Astrocyte of the hippocampus (primary cell): Measurements from ENCODE around the gene SOX21.

ENCODE experiments used
- DNase-seq: peaks from one replicate; pipeline ENCODE4 v3.0.0; 2011; ENCODE audit warnings: low read depth, low spot score

Gene SOX21

DNA sequence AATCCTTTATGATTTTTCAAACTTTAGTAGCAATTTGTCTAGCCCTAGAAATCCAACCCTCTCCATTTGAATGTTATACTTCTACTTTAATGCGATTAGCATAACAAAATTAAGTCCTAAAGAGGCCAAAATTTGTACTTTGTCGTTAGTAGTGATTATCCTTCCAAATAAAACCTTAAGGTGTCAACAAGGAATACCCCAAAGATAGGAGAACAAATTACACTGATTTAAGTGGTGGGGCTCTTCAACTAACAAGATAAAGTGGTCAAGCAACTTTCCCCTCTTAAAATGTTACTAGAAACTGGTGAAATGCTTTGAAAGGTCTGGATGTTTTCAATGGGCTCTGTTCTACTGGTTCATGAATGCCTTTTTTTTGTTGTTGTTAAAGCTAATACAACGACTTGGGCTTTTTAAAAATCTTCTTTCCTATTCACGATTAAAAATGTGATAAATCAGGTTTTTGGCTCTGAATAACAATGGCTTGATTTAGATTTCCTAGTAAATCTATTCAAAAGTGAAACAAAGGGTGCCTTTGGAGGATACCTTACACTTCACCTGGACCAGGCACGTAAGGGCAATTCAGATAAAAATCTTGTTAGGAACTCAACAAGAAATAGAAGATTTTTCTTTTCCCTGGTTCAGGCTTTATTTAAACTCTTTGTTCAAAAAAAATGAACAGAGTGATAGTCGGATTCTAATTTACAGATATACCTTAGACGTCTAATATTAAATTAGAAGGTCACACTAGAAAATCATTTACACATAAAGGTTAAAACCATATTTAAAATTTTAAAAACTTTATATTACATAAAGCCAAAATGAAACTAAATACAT lies 3.1 kb downstream of the SOX21 start:
- peak; percentile 48 for DNase-seq

DNA sequence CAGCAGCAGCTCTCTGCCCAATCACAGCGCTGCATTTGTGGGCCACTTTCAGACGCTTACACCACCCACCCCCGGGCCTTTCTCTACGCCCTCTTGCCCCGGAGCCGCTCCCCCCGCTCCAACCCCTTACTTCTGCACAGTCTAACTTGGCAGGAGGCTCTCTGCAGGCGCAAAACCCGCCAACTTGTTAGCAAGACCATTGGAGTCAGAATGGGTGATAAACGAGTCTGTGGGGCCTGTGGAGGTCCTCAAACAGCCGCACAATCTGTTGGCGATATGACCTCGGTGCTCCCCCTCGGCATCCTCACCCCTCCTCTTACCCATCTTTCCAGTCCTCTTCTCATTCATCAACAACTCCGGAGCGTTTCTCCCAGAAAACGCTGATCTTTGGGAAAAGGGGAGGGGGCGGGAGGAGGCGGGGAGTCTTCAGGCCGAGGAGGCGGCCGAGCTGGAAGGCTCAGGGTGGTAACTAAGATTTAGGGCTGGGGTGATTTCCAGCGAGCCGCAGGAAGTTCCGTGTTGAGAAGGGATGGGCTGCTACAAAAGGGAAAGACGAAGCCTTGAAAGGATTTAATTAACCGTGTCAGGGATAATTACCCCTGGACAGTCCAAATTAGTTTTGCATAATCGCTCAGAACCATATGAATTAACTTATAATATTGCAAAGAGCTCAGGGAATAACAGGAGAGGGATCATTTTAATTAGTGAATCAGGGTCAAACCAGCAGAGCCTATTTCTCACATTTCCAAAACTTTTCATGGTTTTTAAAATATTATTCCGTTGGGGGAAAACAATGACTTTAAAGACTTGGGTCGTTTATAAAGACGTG lies 4.1 kb downstream of the SOX21 start:
- peak; percentile 83 for DNase-seq

DNA sequence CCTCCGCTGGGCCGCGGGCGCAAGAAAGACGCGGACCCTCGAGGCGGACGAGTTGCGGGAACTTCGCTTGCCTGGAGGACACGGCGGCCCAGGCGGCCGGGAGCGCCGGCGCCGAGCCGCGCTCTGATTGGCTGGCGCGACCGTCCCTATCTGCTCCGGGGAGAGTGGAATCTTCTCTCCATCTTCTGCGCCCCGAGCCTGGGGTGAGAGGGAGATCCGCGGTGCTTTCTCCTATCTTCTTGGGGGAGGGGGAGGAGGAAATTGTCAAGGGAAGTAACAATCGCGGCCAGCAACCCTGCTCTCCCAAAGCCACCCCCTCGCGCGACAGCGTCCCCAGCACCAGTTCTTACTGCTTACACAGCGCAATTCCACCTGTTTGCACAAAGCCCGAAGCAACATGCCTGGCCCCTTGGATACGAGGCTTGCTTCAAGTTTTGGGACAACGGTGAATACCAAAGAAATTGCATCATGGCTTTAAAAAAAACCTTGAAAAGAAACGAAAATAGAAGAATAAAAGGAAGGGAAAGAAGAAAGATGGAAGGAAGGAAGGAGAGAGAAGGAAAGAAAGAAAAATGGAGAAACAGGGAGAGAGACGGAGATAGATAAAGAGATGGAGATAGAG lies 4.8 kb downstream of the SOX21 start:
- DNase-seq, result peak; percentile 70

DNA sequence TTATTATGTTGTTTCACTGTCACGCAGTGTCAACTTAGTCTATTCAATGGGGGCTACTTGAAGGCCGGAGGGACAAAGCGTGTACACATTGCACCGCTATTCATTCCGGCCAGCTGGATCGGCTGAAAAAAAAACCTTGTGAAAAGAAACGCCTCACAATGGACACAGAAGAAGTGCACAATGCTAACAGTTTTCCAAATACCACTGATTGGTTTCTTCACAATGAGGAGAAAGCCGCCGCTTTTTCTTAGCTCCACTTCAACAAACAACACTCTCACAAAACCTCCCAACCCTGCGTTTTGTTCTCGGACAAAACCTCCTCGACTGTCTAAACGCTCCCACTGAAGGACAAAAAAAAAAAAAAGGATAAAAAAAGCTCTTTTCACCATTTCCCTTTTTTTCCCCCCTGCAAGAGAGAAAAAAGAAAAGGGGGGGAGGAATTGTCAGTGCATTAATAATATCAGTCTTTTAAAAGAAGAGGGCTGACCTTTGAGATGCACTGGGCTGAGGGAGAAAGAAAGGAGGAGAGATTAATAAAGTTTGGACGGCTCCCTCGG lies 5.4 kb downstream of the SOX21 start:
- peak; percentile 84 for DNase-seq

DNA sequence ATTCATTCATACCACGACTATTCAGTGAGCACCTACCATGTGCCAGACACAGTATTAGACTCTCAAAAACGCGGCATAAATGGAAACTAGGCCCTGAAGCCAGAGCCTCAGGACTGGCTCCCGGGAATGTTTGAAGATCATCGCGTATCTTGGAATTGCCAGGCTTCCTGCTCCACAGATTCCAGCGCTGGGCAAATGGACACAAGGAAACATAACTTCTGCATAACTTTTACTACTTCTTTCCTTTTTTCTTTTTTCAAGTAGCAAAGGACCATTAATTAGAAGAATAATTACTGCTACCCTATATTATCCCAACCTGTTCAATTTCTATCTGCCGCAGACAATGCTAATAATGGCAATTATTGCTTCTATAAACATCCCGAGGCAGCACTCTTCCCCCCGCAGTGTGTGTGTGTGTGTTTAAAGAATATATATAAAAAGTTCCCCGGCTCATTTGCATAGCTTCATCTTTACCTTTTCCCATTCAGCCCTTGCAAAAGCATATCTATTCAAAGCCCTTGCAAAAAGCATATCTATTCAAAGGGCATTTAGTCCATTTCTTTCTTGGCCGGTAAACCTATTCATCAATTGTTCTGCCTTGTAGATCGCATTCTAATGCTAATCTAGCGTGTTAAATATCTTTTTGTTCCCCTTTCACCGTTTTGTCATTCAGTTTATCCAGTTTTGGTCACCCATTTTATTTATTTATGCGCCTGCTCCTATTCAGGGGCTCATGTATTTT lies 6.1 kb downstream of the SOX21 start:
- peak; percentile 50 for DNase-seq

DNA sequence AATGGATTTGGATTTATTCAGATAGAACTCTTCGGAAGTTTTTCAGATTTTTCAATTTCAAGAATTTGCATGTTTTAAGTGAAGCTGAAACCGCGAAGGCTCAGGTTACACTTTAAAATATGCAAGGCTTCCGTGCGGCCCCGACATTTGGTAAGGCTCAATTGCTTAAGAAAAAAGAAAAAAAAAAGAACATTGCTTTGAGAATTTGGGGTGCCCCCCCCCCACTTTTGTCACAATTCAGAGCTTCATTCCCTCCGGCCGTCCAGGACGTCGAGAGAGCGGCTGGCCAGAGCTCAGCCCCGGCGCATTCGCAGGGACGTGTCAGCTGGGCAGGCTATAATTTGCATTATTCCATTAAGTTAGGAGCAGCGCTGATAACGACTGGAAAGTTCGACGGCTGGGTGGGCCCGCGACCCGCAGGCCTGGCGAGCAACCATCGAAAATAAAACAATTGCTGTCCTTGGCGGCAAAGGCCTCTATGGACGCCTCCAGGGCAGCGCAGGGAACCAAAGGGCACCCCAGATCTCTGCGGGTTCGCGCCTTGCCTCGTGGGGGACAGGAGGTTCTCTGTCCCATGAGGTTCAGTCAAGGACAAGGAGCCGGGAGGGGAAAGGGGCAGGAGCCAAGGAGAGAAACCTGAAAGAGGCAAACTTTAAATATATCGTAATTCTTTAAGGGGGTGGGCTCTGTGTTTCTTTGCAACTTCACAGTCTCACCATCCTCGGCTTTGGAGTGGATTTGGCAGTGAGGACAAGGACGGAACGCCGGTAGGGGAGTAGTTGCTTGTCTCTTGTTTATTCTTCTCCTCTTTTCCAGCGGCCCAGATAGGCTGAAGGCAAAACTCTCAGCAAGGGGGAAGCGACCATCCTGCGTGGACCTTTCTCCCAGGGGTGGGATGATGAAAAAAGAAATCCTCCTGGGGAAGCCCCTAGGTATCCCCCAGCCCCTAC lies 7.0 kb downstream of the SOX21 start:
- no peak for DNase-seq

DNA sequence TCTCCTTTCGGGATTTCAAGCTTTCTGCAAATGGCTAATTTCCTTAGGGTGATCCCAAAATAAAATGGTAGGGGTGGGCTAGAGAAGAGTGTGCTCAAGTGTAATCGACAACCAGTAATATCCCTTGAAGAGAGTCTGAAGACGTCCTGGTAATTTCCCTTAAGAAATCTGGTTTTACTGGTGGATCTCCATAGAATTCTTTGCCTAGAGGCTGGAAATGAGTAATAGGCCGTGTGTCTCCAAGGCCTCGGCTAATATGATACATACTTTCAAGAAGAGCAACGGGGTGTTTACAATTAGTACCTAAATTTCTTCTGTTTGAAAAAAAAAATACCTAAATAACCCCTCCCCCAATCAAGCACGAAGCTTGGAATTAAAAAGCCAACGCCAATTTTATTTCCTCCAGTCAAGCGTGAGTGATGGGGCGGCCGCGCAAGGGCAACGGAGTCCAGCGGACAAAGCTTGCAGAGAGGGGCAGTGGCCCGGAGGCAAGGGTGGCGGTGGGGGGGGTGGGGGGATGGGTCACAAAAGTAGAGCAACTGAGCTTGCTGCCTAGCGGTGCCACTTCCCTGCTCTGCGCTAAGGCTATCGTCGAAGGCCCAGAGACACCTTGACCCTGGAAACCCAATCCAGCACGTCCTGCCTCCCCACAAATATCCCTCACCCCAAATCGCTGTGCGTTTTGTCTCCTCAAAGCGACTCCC lies 7.8 kb downstream of the SOX21 start:
- DNase-seq, result no peak

DNA sequence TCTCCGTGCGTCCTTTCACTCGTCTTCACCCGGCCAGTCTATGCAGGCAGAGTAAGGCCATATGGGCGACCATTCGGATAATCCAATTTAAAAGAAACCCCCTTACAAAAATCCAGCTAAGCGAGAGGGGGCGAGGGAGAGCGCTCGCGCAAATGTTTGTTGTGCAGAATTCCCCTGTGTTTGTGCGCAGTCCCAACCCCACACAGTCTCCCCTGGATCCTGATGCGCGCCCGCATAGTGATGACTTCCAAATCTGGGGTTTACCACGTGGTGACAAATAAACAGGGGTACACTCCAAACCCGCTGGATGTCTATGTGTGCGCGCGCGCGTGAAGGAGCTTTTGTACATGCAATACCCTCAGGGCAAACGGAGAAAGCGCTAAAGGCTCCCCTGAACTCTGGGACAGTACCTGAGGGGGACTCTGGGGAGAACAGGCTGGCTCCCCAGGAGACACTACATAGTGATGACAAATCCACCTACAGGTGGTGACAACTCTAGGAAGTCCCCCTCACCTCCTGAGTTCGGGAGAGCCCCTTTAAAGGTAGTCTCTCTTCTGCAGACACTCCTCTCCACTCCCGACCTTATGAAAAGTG lies 8.5 kb downstream of the SOX21 start:
- no peak for DNase-seq

DNA sequence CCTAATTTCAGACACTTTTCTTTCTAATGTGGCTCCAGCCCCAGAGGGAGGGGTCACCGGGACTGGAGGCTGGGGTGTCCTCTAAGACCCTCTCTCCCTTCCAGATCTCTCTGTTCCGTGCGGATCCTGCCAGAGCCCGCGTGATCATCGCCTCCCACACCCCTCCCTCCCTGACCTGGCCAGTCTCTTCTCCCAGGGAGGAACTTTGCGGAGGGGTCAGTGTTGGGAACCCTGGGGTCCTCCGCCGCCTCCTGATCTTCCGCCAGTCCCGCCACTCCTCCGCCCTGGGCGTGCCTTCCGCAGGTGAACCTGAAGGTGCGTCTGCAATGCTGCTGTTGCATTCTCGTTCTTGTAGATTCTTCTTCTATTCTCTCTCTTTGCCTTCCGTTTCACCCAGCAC lies 9.1 kb downstream of the SOX21 start:
- no peak for DNase-seq

DNA sequence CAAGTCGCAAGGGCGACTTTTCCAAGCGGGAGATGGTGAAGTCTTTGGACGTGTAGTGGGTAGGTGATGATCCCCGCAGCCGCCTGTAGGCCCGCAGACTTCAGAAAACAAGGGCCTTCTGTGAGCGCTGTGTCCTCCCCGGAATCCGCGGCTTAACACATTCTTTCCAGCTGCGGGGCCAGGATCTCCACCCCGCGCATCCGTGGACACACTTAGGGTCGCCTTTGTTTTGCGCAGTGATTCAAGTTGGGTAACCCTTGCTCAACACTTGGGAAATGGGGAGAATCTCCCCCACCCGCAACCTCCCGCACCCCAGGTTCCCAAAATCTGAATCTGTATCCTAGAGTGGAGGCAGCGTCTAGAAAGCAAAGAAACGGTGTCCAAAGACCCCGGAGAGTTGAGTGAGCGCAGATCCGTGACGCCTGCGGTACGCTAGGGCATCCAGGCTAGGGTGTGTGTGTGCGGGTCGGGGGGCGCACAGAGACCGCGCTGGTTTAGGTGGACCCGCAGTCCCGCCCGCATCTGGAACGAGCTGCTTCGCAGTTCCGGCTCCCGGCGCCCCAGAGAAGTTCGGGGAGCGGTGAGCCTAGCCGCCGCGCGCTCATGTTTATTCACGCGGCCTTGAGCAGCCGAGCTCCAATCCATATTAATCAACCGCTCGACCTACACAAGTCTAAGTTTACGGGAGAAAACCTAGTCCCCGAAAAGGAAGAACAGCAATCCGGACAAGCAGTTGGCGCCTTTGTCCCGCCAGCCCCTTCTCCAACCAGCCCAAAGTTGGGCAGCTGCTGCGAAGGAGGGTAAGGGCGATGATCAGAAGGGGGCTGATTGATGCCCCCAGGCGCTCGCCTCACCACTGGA lies 9.9 kb downstream of the SOX21 start:
- no peak for DNase-seq

DNA sequence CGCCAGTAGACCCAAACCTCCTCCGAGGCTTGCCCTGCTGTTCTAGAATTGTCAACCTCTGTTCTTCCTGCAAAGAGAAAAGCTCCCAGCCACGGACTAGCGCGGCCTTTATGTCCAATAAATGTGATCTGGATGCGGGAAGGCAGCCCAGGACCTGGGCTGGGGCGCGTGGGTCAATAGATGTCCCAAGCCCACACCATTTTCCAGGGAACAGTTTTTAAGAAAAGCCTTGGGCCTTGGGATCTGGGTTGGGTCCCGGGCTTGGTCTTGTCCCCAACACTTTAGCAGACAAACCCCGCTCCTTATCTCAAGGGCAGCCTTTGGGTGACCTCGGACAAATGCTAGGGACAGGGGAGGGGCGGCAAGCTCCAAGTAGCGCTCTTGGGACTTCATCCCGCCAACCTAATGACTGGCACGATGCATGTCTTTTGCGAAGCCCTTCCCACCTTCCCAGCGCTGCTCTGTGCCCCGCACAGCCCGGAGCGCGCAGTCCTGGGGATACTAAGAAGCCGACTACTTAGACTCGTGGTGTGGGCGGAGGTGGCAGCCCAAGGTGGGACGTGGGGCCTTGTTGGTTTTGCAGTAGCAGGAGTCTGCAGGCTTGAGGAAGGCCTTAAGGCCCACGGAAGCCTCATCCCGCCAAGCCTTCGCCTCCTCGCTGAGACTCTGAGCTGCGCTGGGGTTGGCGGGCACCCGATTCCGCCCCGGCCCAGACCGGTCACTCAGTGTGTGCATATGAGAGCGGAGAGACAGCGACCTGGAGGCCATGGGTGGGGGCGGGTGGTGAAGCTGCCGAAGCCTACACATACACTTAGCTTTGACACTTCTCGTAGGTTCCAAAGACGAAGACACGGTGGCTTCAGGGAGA lies 10.8 kb downstream of the SOX21 start:
- no peak for DNase-seq

DNA sequence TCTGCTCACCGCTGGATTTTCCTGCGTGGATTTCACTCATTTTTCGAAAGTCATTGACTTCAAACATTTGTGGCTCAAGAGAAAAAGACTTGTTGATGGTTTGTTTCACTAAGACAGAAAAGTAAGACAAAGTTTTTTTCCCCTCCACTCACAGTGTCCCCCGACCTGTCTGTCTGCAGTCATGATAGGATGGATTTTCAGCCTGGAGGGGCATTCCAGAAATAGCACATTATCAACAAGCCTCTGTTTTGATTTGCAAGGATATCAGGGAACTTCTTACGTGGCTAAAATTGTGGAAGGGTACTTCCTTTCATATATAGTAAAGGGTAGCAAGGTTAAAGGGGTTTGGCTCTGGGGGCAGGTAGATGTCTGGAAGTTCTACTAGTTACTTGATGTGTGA lies 11.8 kb downstream of the SOX21 start:
- no peak for DNase-seq

DNA sequence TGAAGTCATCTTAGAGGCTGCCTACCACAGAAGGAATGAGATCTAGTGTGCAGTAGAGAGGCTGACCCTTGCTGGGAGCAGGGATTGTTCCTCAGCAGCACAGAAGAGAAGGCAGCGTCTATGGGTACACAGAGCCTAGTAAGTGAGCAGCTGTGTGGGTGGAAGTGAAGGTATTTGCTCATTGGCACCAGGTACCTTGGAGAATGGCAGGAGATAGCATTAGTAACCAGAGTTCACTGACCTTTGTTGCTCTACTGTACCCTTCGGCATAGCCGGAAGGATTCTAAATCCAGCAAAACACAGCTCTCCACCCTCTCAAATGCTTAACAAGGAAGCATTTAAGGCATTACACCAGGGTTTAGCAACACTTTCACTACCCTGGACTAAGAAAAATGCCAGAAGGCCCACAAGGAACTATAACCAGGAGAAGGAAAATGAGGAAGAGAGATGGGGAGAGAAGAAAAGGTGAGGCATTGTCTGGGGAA lies 12.3 kb downstream of the SOX21 start:
- DNase-seq, result no peak

DNA sequence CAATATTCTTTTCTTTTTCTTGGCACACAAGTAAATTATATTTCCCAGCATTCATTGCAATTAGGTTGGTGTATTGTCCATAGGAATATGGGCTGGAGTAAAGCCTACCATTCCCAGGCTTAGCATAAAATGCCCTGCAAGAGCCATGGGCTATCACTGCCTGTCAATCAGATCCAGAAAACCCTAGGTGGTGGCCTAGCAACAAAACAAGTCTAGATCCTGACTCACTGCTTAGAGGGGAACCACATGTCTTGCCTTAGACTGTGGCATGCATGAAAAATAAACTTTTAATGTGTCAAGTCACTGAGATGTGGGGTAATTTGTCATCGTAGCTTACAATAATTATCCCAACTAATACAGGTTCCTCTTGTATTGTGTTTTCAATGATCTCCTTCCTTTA lies 16.2 kb downstream of the SOX21 start:
- peak; percentile 84 for DNase-seq

DNA sequence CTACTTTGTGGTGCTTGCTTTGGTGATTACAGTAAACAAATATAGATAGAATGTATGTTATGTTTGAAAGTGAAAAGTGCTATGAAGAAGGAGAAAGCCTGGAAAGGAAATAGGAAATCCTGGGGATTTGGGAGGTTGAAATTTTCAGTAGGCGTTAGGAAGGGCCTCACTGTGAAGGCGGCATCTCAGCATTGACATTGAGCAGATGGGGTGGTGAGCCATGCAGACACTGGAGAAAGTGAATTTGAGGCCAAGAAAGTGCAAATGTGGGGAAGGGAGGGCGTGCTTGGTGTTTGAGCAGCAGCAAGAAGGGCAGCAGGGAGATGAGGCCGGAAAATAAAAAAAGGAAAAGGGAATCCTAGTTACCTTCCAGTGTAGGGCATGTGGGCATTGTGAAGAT lies 20.3 kb downstream of the SOX21 start:
- no peak for DNase-seq

DNA sequence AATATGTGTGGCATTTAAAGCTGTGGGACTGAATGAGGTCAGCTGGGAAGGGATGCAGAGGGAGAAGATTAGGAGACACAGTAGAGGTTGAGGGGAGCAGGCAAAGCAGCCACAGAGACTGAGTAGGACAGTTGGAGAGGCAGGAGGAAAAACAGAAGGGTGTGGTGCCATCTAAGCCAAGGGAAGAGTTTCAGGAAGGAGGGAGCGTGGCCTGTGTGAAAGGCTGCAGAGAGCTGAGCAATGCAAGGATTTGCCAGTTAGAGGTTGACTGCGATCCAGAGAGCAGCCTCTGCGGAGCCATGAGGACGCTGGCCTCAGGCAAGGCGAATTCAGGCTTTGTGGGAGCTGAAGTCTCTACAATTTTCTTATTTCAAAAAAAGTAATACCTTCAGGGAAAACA lies 28.9 kb downstream of the SOX21 start:
- DNase-seq, result no peak

DNA sequence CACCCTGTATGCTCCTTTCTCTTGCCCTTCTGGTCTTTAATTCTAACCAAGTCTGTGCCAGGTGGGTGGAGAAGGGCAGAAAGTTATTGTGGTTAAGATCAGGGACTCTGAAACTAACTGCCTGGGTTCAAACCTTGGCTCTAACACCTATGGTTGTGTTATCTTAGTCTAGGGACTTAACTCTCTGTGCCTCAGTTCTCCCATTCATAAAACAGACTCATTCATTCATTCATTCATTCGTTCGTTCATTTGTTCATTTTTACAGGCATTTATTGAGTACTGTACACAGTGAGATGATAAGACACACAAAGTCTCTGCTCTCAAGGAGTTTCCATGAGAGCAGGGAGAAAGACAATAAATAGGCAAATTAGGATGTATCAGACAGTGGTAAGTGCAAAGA lies 30.1 kb downstream of the SOX21 start:
- DNase-seq, result no peak
